ENCODE measurements around the gene SAFB. TPM values are rescaled to one million over a fixed set of nuclear protein-coding genes. Genes with fewer than 3 reads are reported as not detected.

The SAFB gene
- total and polyA plus RNA-seq, 8 donors: 63.7 to 206 (median 165) TPM

GRCh38 chr19:5590865-5591154 lies 32.1 kb upstream of the SAFB start:
- no peaks in the 10 kb centered on the region for H3K4me1 ChIP-seq
- DNase-seq (no peak), ATAC-seq (no peak)
- TF ChIP-seq, protein P1, sequence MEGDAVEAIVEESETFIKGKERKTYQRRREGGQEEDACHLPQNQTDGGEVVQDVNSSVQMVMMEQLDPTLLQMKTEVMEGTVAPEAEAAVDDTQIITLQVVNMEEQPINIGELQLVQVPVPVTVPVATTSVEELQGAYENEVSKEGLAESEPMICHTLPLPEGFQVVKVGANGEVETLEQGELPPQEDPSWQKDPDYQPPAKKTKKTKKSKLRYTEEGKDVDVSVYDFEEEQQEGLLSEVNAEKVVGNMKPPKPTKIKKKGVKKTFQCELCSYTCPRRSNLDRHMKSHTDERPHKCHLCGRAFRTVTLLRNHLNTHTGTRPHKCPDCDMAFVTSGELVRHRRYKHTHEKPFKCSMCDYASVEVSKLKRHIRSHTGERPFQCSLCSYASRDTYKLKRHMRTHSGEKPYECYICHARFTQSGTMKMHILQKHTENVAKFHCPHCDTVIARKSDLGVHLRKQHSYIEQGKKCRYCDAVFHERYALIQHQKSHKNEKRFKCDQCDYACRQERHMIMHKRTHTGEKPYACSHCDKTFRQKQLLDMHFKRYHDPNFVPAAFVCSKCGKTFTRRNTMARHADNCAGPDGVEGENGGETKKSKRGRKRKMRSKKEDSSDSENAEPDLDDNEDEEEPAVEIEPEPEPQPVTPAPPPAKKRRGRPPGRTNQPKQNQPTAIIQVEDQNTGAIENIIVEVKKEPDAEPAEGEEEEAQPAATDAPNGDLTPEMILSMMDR (IDR thresholded peaks at IDR 0.05): no peak
- intact Hi-C loops (cut with DNase I): no loop called here
- peaks cover 0 to 100% of the 10 kb centered on the region in 2 donors for H3K36me3 ChIP-seq
- no peaks in the 10 kb centered on the region for H3K27me3 ChIP-seq
- no peak overlapping the region for H3K27ac ChIP-seq
- no peak overlapping the region for H3K4me3 ChIP-seq
- H3K9me3 ChIP-seq: no peaks in the 10 kb centered on the region

GRCh38 chr19:5591476-5591875 lies 31.4 kb upstream of the SAFB start:
- ATAC-seq (no peak), DNase-seq (no peak)
- Histone ChIP-seq H3K36me3 (peaks cover 0 to 100% of the 10 kb centered on the region in 2 donors), H3K9me3 (no peaks in the 10 kb centered on the region), H3K27me3 (no peaks in the 10 kb centered on the region), H3K4me3 (no peak overlapping the region), H3K27ac (no peak overlapping the region), H3K4me1 (no peaks in the 10 kb centered on the region)
- intact Hi-C loops (cut with DNase I): no loop called here
- TF ChIP-seq, protein P1 (IDR thresholded peaks at IDR 0.05): no peak

- no peaks in the 10 kb centered on the region for H3K4me1 ChIP-seq
- H3K4me3 ChIP-seq: no peak overlapping the region
- TF ChIP-seq, protein P1 (IDR thresholded peaks at IDR 0.05): no peak
- no peak for ATAC-seq
- no peak overlapping the region for H3K27ac ChIP-seq
- intact Hi-C loops (cut with DNase I): no loop called here
- no peaks in the 10 kb centered on the region for H3K27me3 ChIP-seq
- no peaks in the 10 kb centered on the region for H3K9me3 ChIP-seq
- H3K36me3 ChIP-seq: peaks cover 0 to 100% of the 10 kb centered on the region in 2 donors
- no peak for DNase-seq
Observed at GRCh38 chr19:5592531-5593342, 30.1 kb upstream of the SAFB start.

DNA sequence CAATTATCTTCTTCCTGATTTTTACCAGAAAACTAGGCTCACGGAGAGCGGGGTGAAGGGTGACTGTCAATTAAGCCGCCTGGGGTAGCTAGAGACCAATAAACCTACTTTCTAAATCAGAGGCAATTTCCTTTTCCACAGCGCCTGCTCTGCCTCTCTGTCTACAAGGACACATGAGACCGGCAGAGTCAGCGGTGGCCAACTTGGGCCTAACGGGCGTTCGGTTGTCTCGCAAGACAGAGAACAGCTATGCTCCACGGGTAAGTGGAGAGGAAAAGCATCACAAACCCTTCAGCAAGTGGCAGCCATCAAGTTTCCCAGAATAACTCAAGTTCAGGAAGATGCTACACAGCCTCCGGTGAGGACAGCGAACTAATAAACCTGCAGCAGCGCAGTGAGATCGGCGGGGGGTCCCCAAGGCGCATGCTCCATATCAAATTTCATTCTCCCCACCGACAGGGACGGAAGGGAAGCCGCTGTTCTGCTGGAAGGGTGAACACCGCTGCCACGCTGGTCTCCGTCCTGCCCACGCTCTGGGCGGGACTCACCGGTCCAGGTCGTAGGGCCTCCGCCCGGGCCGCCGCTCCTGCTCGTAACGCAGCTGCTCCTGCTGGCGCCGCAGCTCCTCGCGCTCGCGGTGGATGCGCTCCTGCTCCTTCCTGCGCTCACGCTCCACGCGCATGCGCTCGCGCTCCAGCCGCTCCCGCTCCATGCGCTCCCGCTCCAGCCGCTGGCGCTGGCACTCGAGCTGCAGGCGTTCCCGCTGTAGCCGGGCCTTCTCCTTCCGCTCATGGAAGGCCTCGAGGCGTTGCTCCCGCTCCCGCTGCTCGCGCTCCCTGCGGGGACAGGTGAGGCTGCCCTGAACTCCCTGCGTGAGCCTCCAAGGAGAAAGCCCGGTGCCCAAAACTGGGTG lies 29.3 kb upstream of the SAFB start:
- DNase-seq (no peak), ATAC-seq (no peak)
- TF ChIP-seq, protein P1 (IDR thresholded peaks at IDR 0.05): no peak
- Histone ChIP-seq H3K27ac (no peak overlapping the region), H3K36me3 (peaks cover 0 to 100% of the 10 kb centered on the region in 2 donors), H3K4me1 (no peaks in the 10 kb centered on the region), H3K9me3 (no peaks in the 10 kb centered on the region), H3K27me3 (no peaks in the 10 kb centered on the region), H3K4me3 (no peak overlapping the region)
- intact Hi-C loops (cut with DNase I): no loop called here

DNA sequence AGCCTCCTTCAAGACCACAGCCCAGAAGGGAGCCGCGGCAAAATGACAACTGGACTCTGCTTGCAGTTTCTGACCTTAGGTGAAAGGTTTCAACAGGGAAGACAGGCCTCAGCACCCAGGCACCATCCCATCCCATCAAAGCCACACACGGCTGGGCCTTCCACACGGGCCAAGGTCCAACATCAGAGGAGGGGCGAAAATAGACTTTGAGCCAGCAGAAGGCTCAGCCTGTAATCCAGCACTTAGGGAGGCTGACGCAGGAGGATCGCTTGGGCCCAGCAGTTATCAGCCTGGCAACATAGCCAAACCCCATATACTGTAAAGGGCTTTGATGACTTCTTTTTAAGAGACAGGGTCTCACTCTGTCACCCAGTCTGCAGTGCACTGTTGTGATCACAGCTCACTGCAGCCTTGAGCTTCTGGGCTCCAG lies 28.3 kb upstream of the SAFB start:
- Histone ChIP-seq H3K4me1 (no peaks in the 10 kb centered on the region), H3K36me3 (peaks cover 0 to 100% of the 10 kb centered on the region in 2 donors), H3K9me3 (no peaks in the 10 kb centered on the region), H3K4me3 (no peak overlapping the region), H3K27ac (no peak overlapping the region), H3K27me3 (no peaks in the 10 kb centered on the region)
- DNase-seq: no peak
- no peak for ATAC-seq
- intact Hi-C loops (cut with DNase I): no loop called here
- TF ChIP-seq, protein P1 (IDR thresholded peaks at IDR 0.05): no peak
